Fibroblast of lung (primary cell): ENCODE results near the gene ILF2. TPM values are rescaled to one million over a fixed set of nuclear protein-coding genes. Genes with fewer than 3 reads are reported as not detected.

Experiments
- DNase-seq, 2 donors: peaks; one replicate each; pipeline versions ENCODE4 v3.0.0 to v3.0.0-alpha.2; 2010; ENCODE audit warnings: low read depth in 2 of 2
- H2AFZ ChIP-seq: 2 replicates; pipeline ENCODE4 v1.5.1; 2012; ENCODE audit warnings: low read length, control low read depth, inconsistent platforms
- H3K27ac ChIP-seq: 2 replicates; pipeline ENCODE4 v1.5.1; 2011; ENCODE audit warnings: low read length, control low read depth; ENCODE audit not compliant: insufficient read depth
- H3K27me3 ChIP-seq: 2 replicates; pipeline ENCODE4 v1.5.1; 2011; ENCODE audit warnings: mild to moderate bottlenecking, low read length; ENCODE audit not compliant: control insufficient read depth, insufficient read depth
- H3K36me3 ChIP-seq: 2 replicates; pipeline ENCODE4 v1.5.1; 2011; ENCODE audit warnings: low read length; ENCODE audit not compliant: control insufficient read depth, insufficient read depth
- H3K4me1 ChIP-seq: 2 replicates; pipeline ENCODE4 v1.5.1; 2011; ENCODE audit warnings: low read length; ENCODE audit not compliant: control insufficient read depth, insufficient read depth; ENCODE audit errors: extremely low read depth
- H3K4me2 ChIP-seq: 2 replicates; pipeline ENCODE4 v1.5.1; 2011; ENCODE audit warnings: low read length, control low read depth; ENCODE audit not compliant: insufficient read depth; ENCODE audit errors: extremely low read depth
- H3K4me3 ChIP-seq, 4 experiments: fragments of 200-600 bp in 1 of 4; sonication (generic) in 1 of 4; replicated peaks in 1 of 4; 2 replicates each; pipeline ENCODE4 v1.5.1; 2011 to 2016; ENCODE audit warnings: low read length in 4 of 4, low read depth in 3 of 4, mild to moderate bottlenecking in 3 of 4, control low read depth in 2 of 4, inconsistent platforms in 1 of 4, mixed read lengths in 1 of 4; ENCODE audit not compliant: insufficient read depth in 1 of 4; ENCODE audit errors: control extremely low read depth in 1 of 4
- H3K79me2 ChIP-seq: 2 replicates; pipeline ENCODE4 v1.5.1; 2012; ENCODE audit warnings: mild to moderate bottlenecking, low read length, inconsistent platforms; ENCODE audit not compliant: control insufficient read depth, insufficient read depth
- H3K9ac ChIP-seq: 2 replicates; pipeline ENCODE4 v1.5.1; 2011; ENCODE audit warnings: mild to moderate bottlenecking, low read length, control low read depth; ENCODE audit not compliant: insufficient read depth
- H3K9me3 ChIP-seq: 2 replicates; pipeline ENCODE4 v1.5.1; 2012; ENCODE audit warnings: low read depth, low read length; ENCODE audit not compliant: control insufficient read depth, insufficient read depth
- H4K20me1 ChIP-seq: 2 replicates; pipeline ENCODE4 v1.5.1; 2011; ENCODE audit warnings: low read length; ENCODE audit not compliant: control insufficient read depth, insufficient read depth; ENCODE audit errors: extremely low read depth
- CTCF ChIP-seq, 2 donors: IDR thresholded peaks in 1 of 2; conservative IDR thresholded peaks in 1 of 2; 1 replicate in 1 of 2; 2 replicates in 1 of 2; pipeline ENCODE4 v1.5.1; 2011 to 2012; ENCODE audit warnings: low read length in 2 of 2, control low read depth in 1 of 2, inconsistent platforms in 1 of 2, low read depth in 1 of 2, mild to moderate bottlenecking in 1 of 2
- EZH2 ChIP-seq: IDR thresholded peaks from 2 replicates; pipeline ENCODE4 v1.5.1; 2012; ENCODE audit warnings: low read length, control low read depth, mild to moderate bottlenecking; ENCODE audit errors: missing control alignments
- polyA plus RNA-seq, 2 donors: library from polyadenylated mRNA; depleted of rRNA in 1 of 2; stranded (reverse) in 1 of 2; unstranded in 1 of 2; fragments of >200 nt; gene quantifications; 2 replicates each; pipeline ENCODE4 v1.2.1, GENCODE V29; 2011 to 2012; ENCODE audit warnings: missing spikeins in 1 of 2
- total RNA-seq: library from RNA; depleted of rRNA; stranded (reverse); fragments of >200 nt; gene quantifications from 2 replicates; pipeline ENCODE4 v1.2.1, GENCODE V29; 2014

Gene ILF2
- total and polyA plus RNA-seq, 2 donors (not counting 1 experiment from before 2014, with no cell fraction given) = 135 to 235 TPM

- H3K9ac ChIP-seq = no peak overlapping the region
- H3K27me3 ChIP-seq = no peaks in the 10 kb centered on the region
- no peaks in the 10 kb centered on the region for H4K20me1 ChIP-seq
- H3K27ac ChIP-seq = no peak overlapping the region
- no peak overlapping the region for H3K4me3 ChIP-seq
- DNase-seq = peak in 1 of 2 donors; percentile 44
- H3K4me1 ChIP-seq = peaks cover 7% of the 10 kb centered on the region
- H2AFZ ChIP-seq = no peak overlapping the region
- peaks cover 24% of the 10 kb centered on the region for H3K79me2 ChIP-seq
- no peaks in the 10 kb centered on the region for H3K36me3 ChIP-seq
- TF ChIP-seq CTCF (conservative IDR thresholded peaks at IDR 0.05 in 1 of 2, IDR thresholded peaks at IDR 0.05 in 1 of 2; ENCODE audit: low read depth in 1 of 2, low read length in 2 of 2) = no peak
- TF ChIP-seq EZH2 = no peak
- no peaks in the 10 kb centered on the region for H3K9me3 ChIP-seq
- H3K4me2 ChIP-seq = no peak overlapping the region
These were observed 39.5 kb downstream of the ILF2 start for GRCh38 chr1:153631047-153632022.

- H3K27ac ChIP-seq = no peak overlapping the region
- H4K20me1 ChIP-seq = no peaks in the 10 kb centered on the region
- no peak overlapping the region for H3K4me2 ChIP-seq
- no peaks in the 10 kb centered on the region for H3K27me3 ChIP-seq
- TF ChIP-seq CTCF (conservative IDR thresholded peaks at IDR 0.05 in 1 of 2, IDR thresholded peaks at IDR 0.05 in 1 of 2; ENCODE audit: low read depth in 1 of 2, low read length in 2 of 2) (no peak), EZH2 (no peak)
- H3K4me1 ChIP-seq = peaks cover 9% of the 10 kb centered on the region
- no peak overlapping the region for H2AFZ ChIP-seq
- peaks cover 22% of the 10 kb centered on the region for H3K79me2 ChIP-seq
- H3K9ac ChIP-seq = no peak overlapping the region
- no peak overlapping the region for H3K4me3 ChIP-seq
- no peaks in the 10 kb centered on the region for H3K9me3 ChIP-seq
- peaks cover 1% of the 10 kb centered on the region for H3K36me3 ChIP-seq
- DNase-seq = no peak
These were observed 40.4 kb downstream of the ILF2 start for GRCh38 chr1:153630384-153630783.

- Histone ChIP-seq H3K27me3 (no peaks in the 10 kb centered on the region), H4K20me1 (no peaks in the 10 kb centered on the region), H3K4me2 (no peak overlapping the region), H3K79me2 (peaks cover 21% of the 10 kb centered on the region), H3K9ac (no peak overlapping the region), H3K4me1 (peaks cover 9% of the 10 kb centered on the region), H3K27ac (no peak overlapping the region), H3K9me3 (no peaks in the 10 kb centered on the region), H2AFZ (no peak overlapping the region), H3K4me3 (no peak overlapping the region), H3K36me3 (peaks cover 2% of the 10 kb centered on the region)
- no peak for DNase-seq
- TF ChIP-seq CTCF (conservative IDR thresholded peaks at IDR 0.05 in 1 of 2, IDR thresholded peaks at IDR 0.05 in 1 of 2; ENCODE audit: low read depth in 1 of 2, low read length in 2 of 2) = no peak
- TF ChIP-seq EZH2 = no peak
These were observed 40.8 kb downstream of the ILF2 start for GRCh38 chr1:153629971-153630370.
